SH-SY5Y (cell line): ENCODE data around the gene ARHGAP8.

Source experiments
- GATA2 ChIP-seq: IDR thresholded peaks from 2 replicates; pipeline ENCODE4 v1.6.1; 2011; ENCODE audit warnings: mild to moderate bottlenecking, low read depth, low read length
- GATA3 ChIP-seq: IDR thresholded peaks from 2 replicates; pipeline ENCODE4 v1.6.1; 2011; ENCODE audit warnings: low read depth, mild to moderate bottlenecking, low read length, moderate library complexity

DNA sequence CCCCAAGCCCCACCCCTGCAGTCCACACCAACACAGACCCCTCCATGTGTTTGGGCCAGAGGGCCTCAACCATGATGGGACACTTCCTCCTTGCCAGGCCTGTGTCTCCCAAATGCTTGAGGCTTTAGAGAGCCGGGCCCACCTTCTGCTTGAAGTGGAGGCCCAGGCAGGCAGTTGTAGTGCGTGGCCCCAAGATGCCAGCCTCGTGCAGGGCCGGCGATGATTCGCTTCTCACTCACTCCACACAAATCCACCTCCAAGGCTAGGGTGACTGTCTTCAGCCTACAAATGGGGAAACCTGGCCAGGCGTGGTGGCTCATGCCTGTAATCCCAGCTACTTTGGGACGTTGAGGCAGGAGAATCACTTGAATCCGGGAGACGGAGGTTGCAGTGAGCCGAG, 44.6 kb upstream of the ARHGAP8 start:
- no peak for TF ChIP-seq GATA2
- no peak for TF ChIP-seq GATA3
